ENCODE measurements around the gene IRF2.

IRF2 gene

GRCh38 chr4:184409502-184409901, 64.8 kb downstream of the IRF2 start:
- DNase-seq (ENCODE audit: low read depth) = no peak

GRCh38 chr4:184408684-184409081, 65.7 kb downstream of the IRF2 start:
- DNase-seq (ENCODE audit: low read depth) = no peak

- DNase-seq (ENCODE audit: low read depth) = peak; percentile 67
These were observed 66.2 kb downstream of the IRF2 start for GRCh38 chr4:184408021-184408683.

- DNase-seq (ENCODE audit: low read depth) = no peak
These were observed 67.4 kb downstream of the IRF2 start for GRCh38 chr4:184406958-184407391.

- no peak for DNase-seq (ENCODE audit: low read depth)
These were observed 70.3 kb downstream of the IRF2 start for GRCh38 chr4:184404047-184404446.

- no peak for DNase-seq (ENCODE audit: low read depth)
These were observed 71.0 kb downstream of the IRF2 start for GRCh38 chr4:184403384-184403781.

- no peak for DNase-seq (ENCODE audit: low read depth)
These were observed 71.5 kb downstream of the IRF2 start for GRCh38 chr4:184402740-184403383.

GRCh38 chr4:184402239-184402638, 72.1 kb downstream of the IRF2 start:
- no peak for DNase-seq (ENCODE audit: low read depth)

- DNase-seq (ENCODE audit: low read depth) = no peak
These were observed 72.8 kb downstream of the IRF2 start for GRCh38 chr4:184401397-184402171.

- no peak for DNase-seq (ENCODE audit: low read depth)
These were observed 73.5 kb downstream of the IRF2 start for GRCh38 chr4:184400891-184401290.

- peak; percentile 75 for DNase-seq (ENCODE audit: low read depth)
These were observed 73.9 kb downstream of the IRF2 start for GRCh38 chr4:184400375-184400870.

- DNase-seq (ENCODE audit: low read depth) = no peak
These were observed 74.8 kb downstream of the IRF2 start for GRCh38 chr4:184399512-184399908.

- DNase-seq (ENCODE audit: low read depth) = no peak
These were observed 75.4 kb downstream of the IRF2 start for GRCh38 chr4:184398741-184399511.

- no peak for DNase-seq (ENCODE audit: low read depth)
These were observed 76.7 kb downstream of the IRF2 start for GRCh38 chr4:184397516-184398163.

GRCh38 chr4:184396570-184397515, 77.5 kb downstream of the IRF2 start:
- no peak for DNase-seq (ENCODE audit: low read depth)

GRCh38 chr4:184395971-184396391, 78.4 kb downstream of the IRF2 start:
- DNase-seq (ENCODE audit: low read depth) = no peak

- DNase-seq (ENCODE audit: low read depth) = no peak
These were observed 78.9 kb downstream of the IRF2 start for GRCh38 chr4:184395451-184395917.

- no peak for DNase-seq (ENCODE audit: low read depth)
These were observed 81.4 kb downstream of the IRF2 start for GRCh38 chr4:184392748-184393559.

- no peak for DNase-seq (ENCODE audit: low read depth)
These were observed 82.0 kb downstream of the IRF2 start for GRCh38 chr4:184392316-184392715.

Data from non-pigmented ciliary epithelial cell (primary cell).